Frontal cortex (tissue), 4 donors: ENCODE measurements around the gene LOC101059915. TPM values are rescaled to one million over a fixed set of nuclear protein-coding genes. Genes with fewer than 3 reads are reported as not detected.
"Not testable (repeated sequence)": the region's sequence is repeated elsewhere in the genome, so short reads cannot be mapped to it uniquely, and the experiment has no call there.

Source experiments
- DNase-seq, 2 donors: peaks; one replicate each; pipeline ENCODE4 v3.0.0; 2012; ENCODE audit warnings: low spot score in 2 of 2
- FAIRE-seq: peaks from 2 replicates; lab custom pipeline; 2012; peaks lifted over from hg19 to GRCh38; lab: Jason Lieb, UNC
- small RNA-seq: library from RNA; depleted of rRNA; stranded (forward); fragments of <200 nt; gene quantifications from one replicate; pipeline ENCODE3, GENCODE V24; 2014
- total RNA-seq: library from RNA; depleted of rRNA; stranded (reverse); fragments of >200 nt; gene quantifications from one replicate; pipeline ENCODE4 v1.2.3, GENCODE V29; 2014
- donor health status: control.
- donor health status: control.
- donor health status: control.

The LOC101059915 gene

GRCh38 chrX:71720289-71720886, 53.0 kb downstream of the LOC101059915 start:
- not testable (repeated sequence) for FAIRE-seq, DNase-seq

Small RNAs within 50 kb of the gene (small RNA-seq; reads per million reads assigned to genes)
- not detected for gene BX276092.4

Other genes with a start within 250 kb of the LOC101059915 start
- 230 TPM for gene OGT, start 134.4 kb upstream of the LOC101059915 start, total RNA-seq
- 2.0 TPM for gene GCNA, start 89.1 kb upstream of the LOC101059915 start, total RNA-seq
- not detected for gene CXCR3, start 49.0 kb upstream of the LOC101059915 start, total RNA-seq
- not detected for gene CXorf49, start 50.7 kb downstream of the LOC101059915 start, total RNA-seq
- gene CXorf49B, start 95.8 kb downstream of the LOC101059915 start, total RNA-seq: not detected
- gene NHSL2, start 243.3 kb downstream of the LOC101059915 start, total RNA-seq: 0.82 TPM